GM19193 (cell line): ENCODE data around the gene SNX25.

Experiments used
- POLR2A ChIP-seq: IDR thresholded peaks from 4 replicates; pipeline ENCODE4 v1.6.1; 2011; ENCODE audit not compliant: insufficient read depth, insufficient read length; ENCODE audit errors: extremely low read depth

Gene SNX25

DNA sequence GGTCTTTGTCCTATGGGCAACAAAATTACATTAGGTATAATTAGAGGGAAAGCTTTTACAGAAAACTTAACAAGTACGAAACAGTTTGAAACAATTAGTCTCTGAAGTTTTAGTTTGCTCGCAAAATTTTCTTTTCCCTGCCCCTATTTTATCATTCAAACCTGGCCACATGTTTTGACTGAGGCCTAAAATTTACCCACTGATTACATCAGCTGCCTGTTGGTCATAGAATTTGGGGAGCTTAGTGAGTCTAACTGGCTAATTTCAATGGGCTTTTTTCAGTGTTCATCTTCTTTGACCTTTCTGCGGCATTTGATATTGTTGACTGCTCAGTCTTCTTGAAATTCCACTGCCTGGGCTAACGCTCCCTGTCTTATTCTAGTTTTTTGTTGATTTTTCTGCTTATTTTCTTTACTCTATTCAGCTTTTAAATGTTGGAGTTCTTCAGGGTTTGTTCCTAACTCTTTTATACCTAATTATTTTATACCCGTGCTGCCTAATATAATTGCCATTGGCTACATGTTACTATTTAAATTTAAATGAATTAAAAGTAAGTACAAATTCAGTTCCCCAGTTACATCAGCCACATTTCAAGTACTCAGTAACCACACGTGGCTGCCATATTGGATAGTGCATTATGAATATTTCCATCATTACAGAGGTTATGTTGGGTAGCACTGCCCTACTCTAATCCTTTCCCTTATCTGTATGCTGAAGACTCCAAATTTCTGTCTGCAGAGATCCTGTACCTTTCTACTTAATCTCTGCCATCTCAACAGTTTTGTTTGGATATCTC is 87.5 kb downstream of the SNX25 start:
- no peak for TF ChIP-seq POLR2A

DNA sequence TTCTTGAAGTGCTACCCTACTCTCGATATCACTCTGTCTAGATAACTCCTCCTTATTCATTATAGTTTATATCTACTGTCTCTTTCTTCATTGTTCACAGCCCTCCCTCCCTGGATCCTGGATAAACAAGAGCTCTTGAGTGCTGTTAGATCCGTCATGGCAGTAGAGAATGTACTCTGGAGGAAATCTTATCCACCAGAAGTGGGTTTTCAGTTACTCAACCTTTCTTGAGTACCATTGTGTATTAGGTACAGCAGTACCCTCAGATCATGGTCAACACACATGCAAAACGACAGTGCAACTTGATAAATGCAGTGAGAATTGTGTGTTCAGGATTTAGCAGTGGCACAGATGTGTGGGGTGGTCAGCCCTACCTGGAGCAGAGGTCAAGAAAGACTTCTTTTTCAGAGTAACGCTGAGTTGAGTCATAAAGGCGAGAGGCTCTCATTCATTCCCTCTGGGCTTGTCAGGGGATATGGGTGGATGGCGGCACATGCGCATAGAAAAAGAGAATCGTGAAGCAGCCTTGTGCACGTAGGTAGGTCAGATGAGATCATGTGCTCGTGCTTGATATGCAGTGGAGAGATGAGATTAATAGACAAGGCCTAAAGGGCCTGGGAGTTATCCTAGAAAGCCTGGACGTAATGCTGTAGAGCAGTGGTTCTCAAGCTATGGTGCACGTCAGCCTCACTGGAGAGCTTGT is 89.5 kb downstream of the SNX25 start:
- TF ChIP-seq POLR2A = no peak

DNA sequence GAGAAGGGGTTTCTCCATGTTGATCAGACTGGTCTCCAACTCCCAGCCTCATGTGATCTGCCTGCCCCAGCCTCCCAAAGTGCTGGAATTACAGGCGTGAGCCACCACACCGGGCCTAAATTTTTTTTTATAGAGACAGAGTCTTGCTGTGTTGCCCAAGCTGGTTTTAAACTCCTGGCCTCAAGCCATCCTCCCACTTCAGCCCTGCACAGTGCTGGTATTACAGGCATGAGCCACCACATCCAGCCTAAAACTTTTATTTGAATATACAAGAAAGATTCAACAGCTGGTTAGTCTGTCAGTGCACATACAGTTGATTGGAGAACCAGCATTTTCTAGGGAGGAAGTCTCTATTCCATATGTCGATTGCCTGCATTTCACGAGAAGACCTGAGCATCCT is 95.1 kb downstream of the SNX25 start:
- no peak for TF ChIP-seq POLR2A

DNA sequence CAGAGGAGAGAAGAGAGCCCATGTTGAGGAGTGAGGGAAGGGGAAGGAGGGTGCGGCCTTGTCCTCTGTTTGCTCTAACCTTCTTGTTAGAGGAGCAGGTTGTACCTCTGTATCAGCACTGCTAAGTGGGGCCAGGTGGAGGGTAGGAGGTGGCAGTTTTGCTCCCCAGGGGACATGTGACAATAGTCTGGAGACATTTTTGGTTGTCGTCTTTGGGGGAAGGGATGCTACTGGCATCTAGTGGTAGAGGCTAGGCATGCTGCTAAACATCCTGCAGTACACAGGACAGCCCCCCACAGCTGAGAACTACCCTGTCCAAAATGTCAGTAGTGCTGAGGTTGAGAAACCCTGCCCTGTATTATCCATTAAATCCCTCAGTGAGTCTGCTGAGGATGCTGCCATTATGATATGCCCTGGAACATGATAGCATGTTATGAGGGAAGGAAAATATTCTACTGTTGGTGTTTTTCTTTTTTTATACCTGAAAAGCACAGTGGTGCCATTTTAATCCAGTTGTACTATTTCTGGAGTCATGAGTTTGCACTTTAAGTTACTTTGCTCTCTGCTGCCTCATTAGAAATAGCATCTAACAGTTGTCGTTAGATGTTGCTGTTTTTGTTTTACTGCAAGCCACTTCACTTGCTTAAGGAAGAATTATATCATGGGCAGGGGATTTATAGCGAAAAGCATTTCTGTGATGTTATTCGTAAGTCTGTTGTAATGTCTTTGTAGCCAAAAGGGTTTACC is 95.7 kb downstream of the SNX25 start:
- peak; percentile 24 for TF ChIP-seq POLR2A

DNA sequence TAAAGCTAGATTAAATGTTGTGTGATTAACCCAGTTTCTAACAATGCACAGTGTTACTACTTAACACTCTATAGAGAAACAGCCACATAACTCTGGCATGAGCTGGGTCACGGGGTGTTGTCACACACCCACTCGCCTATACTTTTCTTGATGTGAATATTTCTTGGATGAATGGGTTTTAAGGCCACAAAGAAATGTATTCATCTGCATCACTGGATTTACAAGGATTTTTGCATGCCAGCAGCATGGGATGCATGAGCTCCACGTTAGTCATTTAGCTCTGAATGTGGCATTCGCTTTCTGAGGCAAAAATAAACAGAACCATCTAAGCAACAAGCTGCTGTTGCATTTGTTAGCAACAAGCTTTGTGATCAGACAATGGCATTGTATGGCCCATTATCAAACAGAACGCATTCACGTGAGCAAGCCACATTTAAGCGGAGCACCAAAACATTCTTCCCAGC is 96.6 kb downstream of the SNX25 start:
- TF ChIP-seq POLR2A = no peak

DNA sequence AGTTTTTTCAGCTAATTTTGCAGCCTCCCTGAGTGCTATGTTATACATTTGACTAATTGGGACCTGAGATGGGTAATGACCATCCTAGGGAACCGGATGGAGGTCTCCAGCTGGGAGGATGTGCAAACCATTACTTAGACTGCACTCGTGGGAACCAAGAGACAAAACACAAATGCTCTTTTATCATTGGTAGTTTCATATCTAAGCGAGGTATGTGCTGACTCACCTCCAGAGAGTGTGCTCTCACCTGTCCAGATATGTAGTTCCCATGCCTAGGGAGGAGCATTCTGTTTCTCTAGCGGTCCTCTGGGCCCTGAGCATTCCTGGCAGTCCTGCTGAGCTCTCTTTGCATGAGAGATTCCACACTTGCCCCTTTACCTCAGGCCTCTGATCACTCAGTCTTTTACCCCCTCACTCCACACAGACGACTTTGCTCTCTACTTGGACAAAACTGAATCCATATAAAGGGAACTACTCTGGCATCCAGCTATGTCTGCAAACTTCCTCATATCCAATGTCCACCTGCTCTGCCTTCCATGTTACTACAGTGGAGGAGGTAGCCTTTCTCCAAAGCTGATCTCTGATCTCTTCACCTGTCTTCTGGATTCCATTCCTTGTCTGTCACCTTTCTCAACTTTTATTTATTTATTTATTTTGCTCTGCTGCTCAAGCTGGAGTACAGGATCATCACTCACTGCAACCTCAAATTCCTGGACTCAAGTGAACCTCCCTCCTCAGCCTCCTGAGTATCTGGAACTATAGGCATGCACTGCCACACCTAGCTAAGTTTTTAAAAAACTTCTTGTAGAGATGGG is 97.9 kb downstream of the SNX25 start:
- peak; percentile 48 for TF ChIP-seq POLR2A

DNA sequence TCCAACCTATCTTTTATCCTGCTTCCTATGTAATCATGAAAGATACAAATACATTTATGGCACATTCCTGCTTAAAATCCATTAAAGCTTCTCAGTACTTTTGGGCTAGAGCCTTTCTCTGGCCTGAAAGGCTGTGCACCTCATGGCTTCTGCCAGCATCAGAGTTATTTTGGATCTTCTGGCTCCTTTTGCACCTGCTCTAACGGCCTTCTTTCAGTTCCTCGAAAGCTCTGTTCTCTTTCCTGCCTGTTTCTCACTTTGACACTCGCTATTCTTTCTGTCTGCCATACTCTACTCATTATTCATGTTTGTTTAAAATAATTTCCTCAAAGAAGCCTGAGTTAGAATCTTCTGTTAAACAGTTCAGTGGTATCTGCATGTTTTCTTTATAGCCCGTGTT is 100.4 kb downstream of the SNX25 start:
- no peak for TF ChIP-seq POLR2A

DNA sequence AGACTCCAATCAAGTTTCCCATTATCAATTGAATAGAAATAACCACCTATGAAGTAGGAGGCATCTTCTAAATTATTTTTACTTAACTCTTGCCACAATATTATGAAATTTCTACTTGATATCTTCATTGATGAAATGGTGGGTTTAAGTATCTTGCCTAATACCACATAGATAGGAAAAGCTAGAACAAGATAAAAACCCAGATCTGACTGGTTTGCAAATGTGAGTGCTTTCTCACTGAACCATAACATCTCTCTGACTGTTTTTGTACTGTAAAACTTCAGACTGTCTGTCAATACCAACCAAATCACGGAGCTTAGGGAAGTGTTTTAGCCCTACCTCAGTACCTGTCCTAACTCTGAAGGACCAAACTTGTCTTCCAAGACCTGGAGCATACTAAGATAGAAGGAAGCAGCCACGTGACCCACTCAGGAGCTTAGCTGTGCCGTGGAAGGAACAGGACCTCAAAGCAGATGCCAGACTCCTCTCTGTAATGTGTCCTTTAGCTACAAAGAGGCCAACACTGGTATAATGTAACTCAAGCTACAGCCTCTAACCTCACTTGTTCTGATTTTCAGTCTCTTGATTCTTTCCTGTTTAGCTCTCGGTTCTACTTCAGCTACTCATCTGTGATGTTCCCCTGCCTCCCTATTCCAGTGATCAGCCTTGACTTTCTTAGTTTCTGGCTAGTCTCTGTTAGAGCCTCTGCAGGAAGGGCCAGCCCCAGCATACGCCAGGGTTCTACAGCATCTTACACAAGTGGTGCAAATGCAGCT is 101.9 kb downstream of the SNX25 start:
- TF ChIP-seq POLR2A = peak; percentile 23

DNA sequence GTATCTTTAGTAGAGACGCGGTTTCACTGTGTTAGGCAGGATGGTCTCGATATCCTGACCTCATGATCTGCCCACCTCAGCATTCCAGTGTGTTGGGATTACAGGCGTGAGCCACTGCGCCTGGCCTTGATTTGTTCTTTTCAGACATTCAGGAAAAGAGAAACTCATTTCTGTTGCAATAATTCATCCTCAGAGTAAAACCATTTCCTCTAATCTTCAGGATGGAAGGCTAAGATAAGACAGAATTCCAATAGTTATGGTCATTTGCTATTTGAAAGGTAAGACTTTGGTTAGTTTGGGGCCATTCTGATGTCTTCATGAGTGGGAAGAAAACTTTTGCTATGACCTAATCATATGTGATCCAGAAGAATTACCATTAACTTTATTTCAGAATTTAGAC is 103.3 kb downstream of the SNX25 start:
- no peak for TF ChIP-seq POLR2A

DNA sequence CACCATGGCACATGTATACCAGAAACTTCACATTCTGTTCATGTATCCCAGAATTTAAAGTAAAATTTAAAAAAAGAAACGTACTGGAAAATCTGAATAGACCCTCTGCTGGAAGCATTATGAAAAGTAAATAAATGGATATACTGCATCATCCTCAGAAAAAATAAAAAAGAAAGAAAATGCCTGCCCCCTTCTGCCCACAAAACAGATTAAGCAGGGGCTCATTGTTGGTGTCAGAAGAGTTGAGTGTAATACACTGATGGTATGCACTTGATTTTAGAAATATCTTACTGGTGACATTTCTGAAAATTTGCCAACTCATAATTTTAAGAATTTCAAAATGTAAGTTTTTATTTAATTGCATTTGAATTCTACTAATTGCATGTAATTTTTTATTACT is 108.5 kb downstream of the SNX25 start:
- TF ChIP-seq POLR2A = no peak

DNA sequence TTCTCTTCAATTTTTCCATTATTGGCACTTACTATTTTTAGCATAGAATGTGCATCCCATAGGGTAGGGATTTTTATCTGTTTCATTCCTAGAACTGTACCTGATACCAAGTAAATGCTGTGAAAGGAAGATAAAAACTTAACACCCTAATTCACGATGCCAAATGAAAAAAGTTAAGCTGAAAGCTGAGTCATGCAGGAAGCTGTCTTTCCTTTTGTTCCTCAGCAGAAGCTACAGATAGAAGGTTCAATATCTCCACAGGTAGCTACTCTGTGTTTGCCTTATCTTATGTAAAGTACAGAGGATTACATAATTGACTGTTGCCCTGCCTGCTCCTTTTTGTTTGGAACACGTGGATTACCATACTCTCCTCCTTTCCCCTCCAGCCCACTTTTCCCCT is 109.3 kb downstream of the SNX25 start:
- TF ChIP-seq POLR2A = no peak

DNA sequence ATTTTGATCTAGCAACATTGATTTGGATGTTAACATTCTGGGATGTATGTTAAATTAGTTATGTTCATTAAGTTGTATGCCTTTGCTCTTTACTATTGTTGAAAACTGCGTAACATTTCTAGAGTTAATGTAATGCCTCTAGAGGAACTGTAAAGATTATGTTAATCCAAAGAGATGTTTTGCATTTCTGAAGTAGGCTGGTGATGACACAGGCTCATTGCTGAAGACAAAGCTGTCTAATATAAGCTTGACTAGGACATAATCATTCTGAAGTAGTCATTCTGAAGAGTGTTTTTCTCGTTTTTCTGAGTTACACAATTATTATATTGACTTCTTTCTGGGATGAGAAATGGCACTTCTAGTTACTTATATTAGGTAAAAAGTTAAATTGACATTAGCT is 113.4 kb downstream of the SNX25 start:
- TF ChIP-seq POLR2A = no peak

DNA sequence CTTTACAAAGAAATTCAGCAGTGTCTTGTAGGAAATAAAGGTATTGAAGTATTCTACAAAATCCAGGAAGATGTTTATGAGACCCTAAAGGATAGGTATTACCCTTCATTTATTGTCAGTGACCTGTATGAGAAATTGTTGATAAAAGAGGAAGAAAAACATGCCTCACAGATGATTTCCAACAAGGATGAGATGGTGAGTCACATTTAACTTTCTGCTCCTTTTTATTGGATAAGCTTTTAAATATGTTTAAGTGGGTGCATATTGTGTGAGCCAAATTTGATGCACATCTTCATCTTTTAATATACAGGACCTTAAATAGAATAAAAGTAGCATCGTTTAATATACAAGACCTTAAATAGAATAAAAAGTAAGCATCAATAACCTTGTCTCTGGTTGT is 114.2 kb downstream of the SNX25 start:
- no peak for TF ChIP-seq POLR2A

DNA sequence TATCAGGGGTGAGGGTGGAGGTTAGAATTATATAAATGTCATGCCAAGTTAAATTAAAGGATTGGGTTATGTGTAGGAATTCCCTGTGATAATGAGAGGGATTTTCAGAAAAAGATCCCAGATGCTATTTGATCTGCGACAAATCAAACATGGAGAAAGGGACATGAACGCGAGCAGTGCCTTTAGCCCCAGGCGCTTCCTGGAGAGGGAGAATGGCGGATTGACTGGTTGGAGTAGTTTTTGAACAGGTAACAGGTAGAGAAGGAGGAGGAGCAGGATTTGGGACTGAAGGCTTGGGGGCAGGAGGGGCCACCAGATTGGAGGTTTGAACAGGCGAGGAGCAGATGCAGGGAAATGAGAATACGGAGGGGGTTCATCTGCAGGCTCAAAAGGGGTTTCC is 119.2 kb downstream of the SNX25 start:
- no peak for TF ChIP-seq POLR2A
